MM.1S (cell line): ENCODE measurements around the gene ST6GALNAC6.

ENCODE experiments used
- DNase-seq: peaks from one replicate; pipeline ENCODE4 v3.0.0-alpha.2; 2015
- H2AFZ ChIP-seq: fragments of 300-600 bp; sonication (generic); 2 replicates; pipeline ENCODE4 v1.6.0; 2016; ENCODE audit warnings: antibody characterized with exemption, low read length
- H3F3A ChIP-seq: fragments of 300-600 bp; sonication (generic); 2 replicates; pipeline ENCODE4 v1.6.1; 2016; ENCODE audit warnings: mild to moderate bottlenecking, antibody characterized with exemption, low read length, moderate library complexity, mixed read lengths; ENCODE audit not compliant: insufficient read depth
- H3K27ac ChIP-seq: fragments of 300-600 bp; sonication (generic); 2 replicates; pipeline ENCODE4 v1.5.1; 2016; ENCODE audit warnings: mild to moderate bottlenecking, low read length
- H3K27me3 ChIP-seq: fragments of 300-600 bp; sonication (generic); replicated peaks from 2 replicates; pipeline ENCODE4 v1.6.0; 2016; ENCODE audit warnings: low read length; ENCODE audit not compliant: insufficient read depth
- H3K36me3 ChIP-seq: fragments of 300-600 bp; sonication (generic); replicated peaks from 2 replicates; pipeline ENCODE4 v1.6.1; 2016; ENCODE audit warnings: mild to moderate bottlenecking, low read length, mixed read lengths; ENCODE audit not compliant: insufficient read depth
- H3K4me1 ChIP-seq: fragments of 300-600 bp; sonication (generic); 2 replicates; pipeline ENCODE4 v1.6.1; 2016; ENCODE audit warnings: low read length, mixed read lengths
- H3K4me2 ChIP-seq: fragments of 300-600 bp; sonication (generic); 2 replicates; pipeline ENCODE4 v1.6.0; 2016; ENCODE audit warnings: low read depth, low read length
- H3K4me3 ChIP-seq: fragments of 300-600 bp; sonication (generic); 2 replicates; pipeline ENCODE4 v1.5.1; 2016; ENCODE audit warnings: low read length, mixed read lengths
- H3K79me2 ChIP-seq: fragments of 300-600 bp; sonication (generic); 2 replicates; pipeline ENCODE4 v1.6.1; 2016; ENCODE audit warnings: mixed run types, low read length, mixed read lengths
- H3K9ac ChIP-seq: fragments of 300-600 bp; sonication (generic); 2 replicates; pipeline ENCODE4 v1.6.1; 2016; ENCODE audit warnings: low read length, mixed read lengths
- H3K9me2 ChIP-seq: fragments of 300-600 bp; sonication (generic); replicated peaks from 2 replicates; pipeline ENCODE4 v1.6.1; 2016; ENCODE audit warnings: mild to moderate bottlenecking, low read length, mixed read lengths; ENCODE audit not compliant: insufficient read depth
- H3K9me3 ChIP-seq: fragments of 300-600 bp; sonication (generic); replicated peaks from 2 replicates; pipeline ENCODE4 v1.6.1; 2016; ENCODE audit warnings: mild to moderate bottlenecking, low read length, mixed read lengths; ENCODE audit not compliant: insufficient read depth
- H4K20me1 ChIP-seq: fragments of 300-600 bp; sonication (generic); 2 replicates; pipeline ENCODE4 v1.6.1; 2016; ENCODE audit warnings: mild to moderate bottlenecking, low read length, moderate library complexity, mixed read lengths; ENCODE audit not compliant: insufficient read depth
- CTCF ChIP-seq: fragments of 300-600 bp; sonication (generic); IDR thresholded peaks from 2 replicates; pipeline ENCODE4 v1.5.1; 2016; ENCODE audit warnings: antibody characterized with exemption, low read length, mixed read lengths
- EZH2 ChIP-seq: fragments of 300-600 bp; sonication (generic); optimal IDR thresholded peaks from 2 replicates; pipeline ENCODE3; 2017; ENCODE audit warnings: low read depth, mild to moderate bottlenecking, antibody characterized with exemption, low read length, mixed read lengths
- EZH2phosphoT487 ChIP-seq: fragments of 300-600 bp; sonication (generic); IDR thresholded peaks from 2 replicates; pipeline ENCODE4 v1.6.1; 2018; ENCODE audit warnings: antibody characterized with exemption, low read length

Gene ST6GALNAC6

GRCh38 chr9:127934248-127934647, 34.8 kb upstream of the ST6GALNAC6 start:
- H3K9ac ChIP-seq = no peak overlapping the region
- no peaks in the 10 kb centered on the region for H3K9me3 ChIP-seq
- H3F3A ChIP-seq = peaks cover 22% of the 10 kb centered on the region
- no peak overlapping the region for H3K27ac ChIP-seq
- H2AFZ ChIP-seq = no peak overlapping the region
- DNase-seq = no peak
- H3K36me3 ChIP-seq = no peaks in the 10 kb centered on the region
- H3K4me2 ChIP-seq = no peak overlapping the region
- no peaks in the 10 kb centered on the region for H3K27me3 ChIP-seq
- 0 out of 2 replicates have a peak, but pooled peaks cover 4% of the 10 kb centered on the region for H4K20me1 ChIP-seq
- no peak overlapping the region for H3K4me3 ChIP-seq
- peaks cover 35% of the 10 kb centered on the region for H3K79me2 ChIP-seq
- peaks cover 26% of the 10 kb centered on the region for H3K4me1 ChIP-seq
- TF ChIP-seq CTCF = no peak
- TF ChIP-seq EZH2 = no peak
- no peaks in the 10 kb centered on the region for H3K9me2 ChIP-seq

GRCh38 chr9:127931092-127931881, 31.9 kb upstream of the ST6GALNAC6 start:
- H3K9me3 ChIP-seq = no peaks in the 10 kb centered on the region
- H3K4me2 ChIP-seq = peak overlapping the region; percentile 77
- H3K27ac ChIP-seq = no peak overlapping the region
- peak; percentile 35 for DNase-seq
- peak overlapping the region; percentile 5; the same call in 1 of the 2 replicates for H2AFZ ChIP-seq
- no peaks in the 10 kb centered on the region for H3K27me3 ChIP-seq
- no peaks in the 10 kb centered on the region for H3K36me3 ChIP-seq
- TF ChIP-seq EZH2 (no peak), CTCF (no peak), EZH2phosphoT487 (no peak)
- peaks cover 40% of the 10 kb centered on the region for H3K4me1 ChIP-seq
- H3K9me2 ChIP-seq = no peaks in the 10 kb centered on the region
- peak overlapping the region; percentile 56 for H3K4me3 ChIP-seq
- H3K79me2 ChIP-seq = peaks cover 22% of the 10 kb centered on the region
- H3F3A ChIP-seq = peaks cover 46% of the 10 kb centered on the region
- peak overlapping the region; percentile 11; the same call in 1 of the 2 replicates for H3K9ac ChIP-seq
- 0 out of 2 replicates have a peak, but pooled peaks cover 4% of the 10 kb centered on the region for H4K20me1 ChIP-seq

GRCh38 chr9:127930231-127931091, 31.1 kb upstream of the ST6GALNAC6 start, which contains the start of gene PIP5KL1:
Gene PIP5KL1, minus strand, starts transcription at chr9:127930777. Its CDS starts 25 bp downstream, at chr9:127930752.
- peak within 1 kb of the TSS; percentile 5; the same call in 1 of the 2 replicates for H2AFZ ChIP-seq
- no peak for TF ChIP-seq EZH2
- no peak for TF ChIP-seq CTCF
- TF ChIP-seq EZH2phosphoT487 = no peak
- H3K4me3 ChIP-seq = peak within 1 kb of the TSS; percentile 56
- no peaks in the 10 kb centered on the region for H3K9me2 ChIP-seq
- no peaks in the 10 kb centered on the region for H3K36me3 ChIP-seq
- H3F3A ChIP-seq = peaks cover 52% of the 10 kb centered on the region
- no peaks in the 10 kb centered on the region for H3K9me3 ChIP-seq
- H3K4me1 ChIP-seq = peaks cover 36% of the 10 kb centered on the region
- no peaks in the 10 kb centered on the region for H3K27me3 ChIP-seq
- DNase-seq = peak; percentile 87
- no peak within 1 kb of the TSS; the same call in 1 of the 2 replicates for H3K27ac ChIP-seq
- H3K9ac ChIP-seq = peak within 1 kb of the TSS; percentile 51; the same call in 1 of the 2 replicates
- H3K4me2 ChIP-seq = peak within 1 kb of the TSS; percentile 96
- H4K20me1 ChIP-seq = 0 out of 2 replicates have a peak, but pooled peaks cover 1% of the 10 kb centered on the region
- H3K79me2 ChIP-seq = peaks cover 14% of the 10 kb centered on the region
